ENCODE measurements around the gene SLC6A11. TPM values are rescaled to one million over a fixed set of nuclear protein-coding genes. Genes with fewer than 3 reads are reported as not detected.

Gene SLC6A11
- total RNA-seq, 1 experiment from 2014 or later, result 1.5 TPM

DNA sequence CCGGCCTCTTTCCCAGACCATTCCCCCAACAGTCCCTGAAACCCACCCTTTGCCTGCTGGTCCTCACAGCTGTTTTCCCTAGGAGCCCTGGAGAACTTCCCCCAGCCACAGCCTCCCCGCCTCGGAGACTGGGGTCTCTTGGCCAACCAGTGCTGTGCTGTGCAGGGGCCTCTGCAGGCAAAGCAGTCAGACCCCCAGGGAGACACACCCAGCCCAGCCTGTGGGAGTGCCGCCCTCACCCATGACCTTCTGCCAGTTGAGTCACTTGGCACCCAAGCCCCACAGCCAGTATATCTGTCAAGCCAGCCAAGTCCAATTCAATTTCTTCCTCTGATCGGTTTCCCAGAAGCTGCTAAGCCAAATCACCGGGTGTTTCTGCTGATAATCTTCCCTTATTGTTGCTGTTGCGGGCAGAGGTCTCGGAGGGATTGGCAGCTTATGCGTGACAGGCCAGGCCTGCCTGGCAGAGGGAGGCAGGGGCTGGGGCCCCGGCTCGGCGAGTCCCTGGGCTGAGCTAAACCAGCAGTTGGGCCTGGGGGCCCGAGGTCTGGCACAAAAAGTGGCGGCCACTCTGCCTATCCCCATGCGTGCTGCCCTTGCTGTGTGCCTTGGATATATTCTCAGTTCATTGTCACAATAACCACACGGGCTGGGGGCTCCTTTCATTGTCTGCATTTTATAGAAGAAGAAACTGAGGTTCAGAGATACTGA lies 110.9 kb downstream of the SLC6A11 start:
- H2BK5ac ChIP-seq (ENCODE audit: insufficient read length, low read length), result no peak overlapping the region
- no peak overlapping the region for H3T11ph ChIP-seq (ENCODE audit: low read length)
- H2BK20ac ChIP-seq (ENCODE audit: low read depth, low read length, poor library complexity, severe bottlenecking), result no peak overlapping the region
- H3K79me2 ChIP-seq (ENCODE audit: insufficient read depth, low read length), result no peaks in the 10 kb centered on the region
- no peak overlapping the region for H4K91ac ChIP-seq (ENCODE audit: insufficient read length, low read depth, low read length)
- no peak overlapping the region for H2BK12ac ChIP-seq (ENCODE audit: insufficient read length, low read depth, low read length)
- H4K8ac ChIP-seq (replicated peaks; ENCODE audit: insufficient read length, low read depth, low read length), result no peak overlapping the region
- no peak overlapping the region for H3K23ac ChIP-seq (ENCODE audit: insufficient read length, low read depth, low read length)
- Mint-ChIP-seq H3K4me1 (peaks cover 6 to 8% of the 10 kb centered on the region in 2 experiments), H3K4me3 (no peak overlapping the region), H3K27ac (no peak overlapping the region), H3K9me3 (no peaks in the 10 kb centered on the region; a peak in 1 of 5 replicates), H3K36me3 (ENCODE audit: insufficient read depth in 1 of 3, low read depth in 3 of 3) (no peaks in the 10 kb centered on the region), H3K27me3 (ENCODE audit: low read depth) (peaks cover 14% of the 10 kb centered on the region)
- no peak overlapping the region for H3K4ac ChIP-seq (ENCODE audit: low read depth, low read length)
- H2AFZ ChIP-seq (ENCODE audit: low read length), result no peak overlapping the region
- no CpG with 5 or more reads among the region's 16 CpGs for WGBS (ENCODE audit: extremely low coverage, insufficient read length, low lambda C conversion rate)
- no peak overlapping the region for H3K18ac ChIP-seq (ENCODE audit: insufficient read length, low read depth, low read length)
- H3K14ac ChIP-seq (ENCODE audit: insufficient read depth, low read length), result no peak overlapping the region
- H2BK15ac ChIP-seq (ENCODE audit: low read depth, low read length), result no peak overlapping the region
- H3K4me2 ChIP-seq (ENCODE audit: insufficient read depth, insufficient read length, low read length), result no peak overlapping the region
- no peak overlapping the region for H3K9ac ChIP-seq (ENCODE audit: extremely low read depth, insufficient read length, low read length)
- H3K27ac ChIP-seq (ENCODE audit: insufficient read length, low read depth, low read length), result no peak overlapping the region
- H3K27me3 ChIP-seq (ENCODE audit: insufficient read depth, low read length), result no peaks in the 10 kb centered on the region
- H3K23me2 ChIP-seq (ENCODE audit: insufficient read length, low read depth, low read length, poor library complexity, severe bottlenecking), result no peaks in the 10 kb centered on the region
- H3K4me1 ChIP-seq (ENCODE audit: insufficient read depth, low read length), result no peaks in the 10 kb centered on the region
- no peaks in the 10 kb centered on the region for H3K79me1 ChIP-seq (ENCODE audit: insufficient read depth, low read depth, low read length, poor library complexity, severe bottlenecking)
- no peaks in the 10 kb centered on the region for H4K20me1 ChIP-seq (ENCODE audit: control insufficient read depth, insufficient read depth, insufficient read length)
- H3K9me3 ChIP-seq (ENCODE audit: control insufficient read depth, low read depth, low read length), result no peaks in the 10 kb centered on the region
- TF ChIP-seq, protein P1, sequence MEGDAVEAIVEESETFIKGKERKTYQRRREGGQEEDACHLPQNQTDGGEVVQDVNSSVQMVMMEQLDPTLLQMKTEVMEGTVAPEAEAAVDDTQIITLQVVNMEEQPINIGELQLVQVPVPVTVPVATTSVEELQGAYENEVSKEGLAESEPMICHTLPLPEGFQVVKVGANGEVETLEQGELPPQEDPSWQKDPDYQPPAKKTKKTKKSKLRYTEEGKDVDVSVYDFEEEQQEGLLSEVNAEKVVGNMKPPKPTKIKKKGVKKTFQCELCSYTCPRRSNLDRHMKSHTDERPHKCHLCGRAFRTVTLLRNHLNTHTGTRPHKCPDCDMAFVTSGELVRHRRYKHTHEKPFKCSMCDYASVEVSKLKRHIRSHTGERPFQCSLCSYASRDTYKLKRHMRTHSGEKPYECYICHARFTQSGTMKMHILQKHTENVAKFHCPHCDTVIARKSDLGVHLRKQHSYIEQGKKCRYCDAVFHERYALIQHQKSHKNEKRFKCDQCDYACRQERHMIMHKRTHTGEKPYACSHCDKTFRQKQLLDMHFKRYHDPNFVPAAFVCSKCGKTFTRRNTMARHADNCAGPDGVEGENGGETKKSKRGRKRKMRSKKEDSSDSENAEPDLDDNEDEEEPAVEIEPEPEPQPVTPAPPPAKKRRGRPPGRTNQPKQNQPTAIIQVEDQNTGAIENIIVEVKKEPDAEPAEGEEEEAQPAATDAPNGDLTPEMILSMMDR (conservative IDR thresholded peaks at IDR 0.05), result no peak
- DNase-seq, result peak; percentile 18
- H4K5ac ChIP-seq (ENCODE audit: insufficient read length, low read depth, low read length), result no peak overlapping the region
- no peak overlapping the region for H2BK120ac ChIP-seq (ENCODE audit: low read depth, low read length, poor library complexity, severe bottlenecking)
- no peak overlapping the region for H3K56ac ChIP-seq (ENCODE audit: insufficient read length, low read depth, low read length)
- no peak overlapping the region for H2AK5ac ChIP-seq (ENCODE audit: insufficient read length, low read length)
